ENCODE data around the gene NR3C1.

DNA sequence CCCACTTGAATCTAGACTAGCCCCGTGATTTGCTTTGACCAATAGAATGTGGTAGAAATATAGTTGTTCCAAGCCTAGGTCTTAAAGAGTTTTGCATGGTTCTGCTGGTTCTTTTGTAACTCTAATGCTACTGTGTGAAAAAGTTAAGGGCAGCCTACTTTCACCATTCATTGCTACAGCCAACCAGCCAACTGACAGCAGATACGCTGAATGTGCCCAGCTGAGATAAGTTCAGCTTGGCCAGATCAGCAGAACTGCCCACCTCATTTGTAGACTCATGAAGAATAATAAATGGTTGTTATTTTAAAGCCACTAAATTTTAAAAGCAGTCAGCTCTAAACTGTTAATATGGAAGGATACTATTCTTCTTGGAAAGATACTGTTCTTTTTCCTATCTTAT is 23.9 kb downstream of the NR3C1 start:
- TF ChIP-seq, protein P1, sequence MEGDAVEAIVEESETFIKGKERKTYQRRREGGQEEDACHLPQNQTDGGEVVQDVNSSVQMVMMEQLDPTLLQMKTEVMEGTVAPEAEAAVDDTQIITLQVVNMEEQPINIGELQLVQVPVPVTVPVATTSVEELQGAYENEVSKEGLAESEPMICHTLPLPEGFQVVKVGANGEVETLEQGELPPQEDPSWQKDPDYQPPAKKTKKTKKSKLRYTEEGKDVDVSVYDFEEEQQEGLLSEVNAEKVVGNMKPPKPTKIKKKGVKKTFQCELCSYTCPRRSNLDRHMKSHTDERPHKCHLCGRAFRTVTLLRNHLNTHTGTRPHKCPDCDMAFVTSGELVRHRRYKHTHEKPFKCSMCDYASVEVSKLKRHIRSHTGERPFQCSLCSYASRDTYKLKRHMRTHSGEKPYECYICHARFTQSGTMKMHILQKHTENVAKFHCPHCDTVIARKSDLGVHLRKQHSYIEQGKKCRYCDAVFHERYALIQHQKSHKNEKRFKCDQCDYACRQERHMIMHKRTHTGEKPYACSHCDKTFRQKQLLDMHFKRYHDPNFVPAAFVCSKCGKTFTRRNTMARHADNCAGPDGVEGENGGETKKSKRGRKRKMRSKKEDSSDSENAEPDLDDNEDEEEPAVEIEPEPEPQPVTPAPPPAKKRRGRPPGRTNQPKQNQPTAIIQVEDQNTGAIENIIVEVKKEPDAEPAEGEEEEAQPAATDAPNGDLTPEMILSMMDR (conservative IDR thresholded peaks at IDR 0.05 in 1 of 2, IDR thresholded peaks at IDR 0.05 in 1 of 2; ENCODE audit: extremely low read depth in 1 of 2, insufficient read depth in 1 of 2, low read depth in 1 of 2, low read length in 2 of 2) = no peak
- TF ChIP-seq EZH2 (IDR thresholded peaks at IDR 0.05; ENCODE audit: borderline replicate concordance, low read length) = no peak
